ENCODE measurements around the gene MFN1. TPM values are rescaled to one million over a fixed set of nuclear protein-coding genes. Genes with fewer than 3 reads are reported as not detected.

Gene MFN1
- total RNA-seq, 3 donors from 2014 or later (not counting 1 experiment from before 2014, with no cell fraction given): 42.4 to 52.9 (median 47.2) TPM

GRCh38 chr3:179375091-179375999 is 27.8 kb downstream of the MFN1 start:
- 94% methylated on average over 7 of the region's 12 CpGs for WGBS (ENCODE audit: insufficient coverage)
- Mint-ChIP-seq H3K9me3 (no peaks in the 10 kb centered on the region), H3K4me1 (no peaks in the 10 kb centered on the region), H3K4me3 (no peak overlapping the region), H3K27ac (no peak overlapping the region), H3K27me3 (ENCODE audit: low read depth in 2 of 2) (no peaks in the 10 kb centered on the region), H3K36me3 (peaks cover 9% of the 10 kb centered on the region)
- ATAC-seq (no peak), DNase-seq (no peak)
- intact Hi-C loops (cut with micrococcal nuclease): no loop called here
- Histone ChIP-seq H3K27ac (ENCODE audit: low read length) (no peak overlapping the region), H3K27me3 (ENCODE audit: control insufficient read depth, insufficient read depth, low read length) (no peaks in the 10 kb centered on the region), H3K36me3 (ENCODE audit: control insufficient read depth, insufficient read depth, low read length) (peaks cover 61% of the 10 kb centered on the region), H3K4me1 (ENCODE audit: control insufficient read depth, insufficient read depth, low read length) (no peaks in the 10 kb centered on the region), H3K4me3 (ENCODE audit: low read length) (no peak overlapping the region), H3K9me3 (ENCODE audit: control insufficient read depth, insufficient read depth, low read length) (no peaks in the 10 kb centered on the region)
- TF ChIP-seq CTCF (IDR thresholded peaks at IDR 0.05): no peak

- no peak overlapping the region for H3K27ac ChIP-seq (ENCODE audit: low read length)
- TF ChIP-seq CTCF (IDR thresholded peaks at IDR 0.05): no peak
- Mint-ChIP-seq H3K9me3 (no peaks in the 10 kb centered on the region), H3K4me3 (no peak overlapping the region), H3K4me1 (no peaks in the 10 kb centered on the region), H3K27ac (no peak overlapping the region), H3K36me3 (peaks cover 16% of the 10 kb centered on the region), H3K27me3 (ENCODE audit: low read depth in 2 of 2) (no peaks in the 10 kb centered on the region)
- no peaks in the 10 kb centered on the region for H3K9me3 ChIP-seq (ENCODE audit: control insufficient read depth, insufficient read depth, low read length)
- ATAC-seq (no peak), DNase-seq (no peak)
- no CpG with 5 or more reads among the region's 1 CpG for WGBS (ENCODE audit: insufficient coverage)
- H3K27me3 ChIP-seq (ENCODE audit: control insufficient read depth, insufficient read depth, low read length): no peaks in the 10 kb centered on the region
- intact Hi-C loops (cut with micrococcal nuclease): no loop called here
- H3K36me3 ChIP-seq (ENCODE audit: control insufficient read depth, insufficient read depth, low read length): peaks cover 60% of the 10 kb centered on the region
- H3K4me1 ChIP-seq (ENCODE audit: control insufficient read depth, insufficient read depth, low read length): no peaks in the 10 kb centered on the region
- no peak overlapping the region for H3K4me3 ChIP-seq (ENCODE audit: low read length)
Measured at GRCh38 chr3:179376474-179376873, 29.0 kb downstream of the MFN1 start.

GRCh38 chr3:179391906-179392305 is 44.4 kb downstream of the MFN1 start:
- H3K9me3 Mint-ChIP-seq: no peaks in the 10 kb centered on the region
- H3K4me3 Mint-ChIP-seq: no peak overlapping the region
- intact Hi-C loops (cut with micrococcal nuclease): no loop called here
- Histone ChIP-seq H3K36me3 (ENCODE audit: control insufficient read depth, insufficient read depth, low read length) (peaks cover 61% of the 10 kb centered on the region), H3K4me1 (ENCODE audit: control insufficient read depth, insufficient read depth, low read length) (no peaks in the 10 kb centered on the region), H3K4me3 (ENCODE audit: low read length) (no peak overlapping the region), H3K27me3 (ENCODE audit: control insufficient read depth, insufficient read depth, low read length) (no peaks in the 10 kb centered on the region), H3K9me3 (ENCODE audit: control insufficient read depth, insufficient read depth, low read length) (no peaks in the 10 kb centered on the region), H3K27ac (ENCODE audit: low read length) (no peak overlapping the region)
- TF ChIP-seq CTCF (IDR thresholded peaks at IDR 0.05): no peak
- no peaks in the 10 kb centered on the region for H3K27me3 Mint-ChIP-seq (ENCODE audit: low read depth in 2 of 2)
- DNase-seq: no peak
- no peaks in the 10 kb centered on the region for H3K36me3 Mint-ChIP-seq
- no peaks in the 10 kb centered on the region for H3K4me1 Mint-ChIP-seq
- ATAC-seq: no peak
- WGBS (ENCODE audit: insufficient coverage): no CpG with 5 or more reads among the region's 1 CpG
- H3K27ac Mint-ChIP-seq: no peak overlapping the region
